Mucosa of gallbladder (tissue), 1 donor: ENCODE results near the gene GART. TPM values are rescaled to one million over a fixed set of nuclear protein-coding genes. Genes with fewer than 3 reads are reported as not detected.
A peak's percentile ranks its signal among the peaks of the same experiment; 100 is the strongest.

Experiments
- DNase-seq: peaks from one replicate; pipeline ENCODE4 v3.0.0-alpha.2; 2020; ENCODE audit warnings: low spot score
- total RNA-seq: library from RNA; stranded (reverse); gene quantifications from one replicate; pipeline ENCODE4 v1.2.1, GENCODE V29; 2021
- donor health status: DM: no; HTN: no; CAD: no.

The GART gene
- total RNA-seq, 1 donor from 2014 or later, result 51.9 TPM

DNA sequence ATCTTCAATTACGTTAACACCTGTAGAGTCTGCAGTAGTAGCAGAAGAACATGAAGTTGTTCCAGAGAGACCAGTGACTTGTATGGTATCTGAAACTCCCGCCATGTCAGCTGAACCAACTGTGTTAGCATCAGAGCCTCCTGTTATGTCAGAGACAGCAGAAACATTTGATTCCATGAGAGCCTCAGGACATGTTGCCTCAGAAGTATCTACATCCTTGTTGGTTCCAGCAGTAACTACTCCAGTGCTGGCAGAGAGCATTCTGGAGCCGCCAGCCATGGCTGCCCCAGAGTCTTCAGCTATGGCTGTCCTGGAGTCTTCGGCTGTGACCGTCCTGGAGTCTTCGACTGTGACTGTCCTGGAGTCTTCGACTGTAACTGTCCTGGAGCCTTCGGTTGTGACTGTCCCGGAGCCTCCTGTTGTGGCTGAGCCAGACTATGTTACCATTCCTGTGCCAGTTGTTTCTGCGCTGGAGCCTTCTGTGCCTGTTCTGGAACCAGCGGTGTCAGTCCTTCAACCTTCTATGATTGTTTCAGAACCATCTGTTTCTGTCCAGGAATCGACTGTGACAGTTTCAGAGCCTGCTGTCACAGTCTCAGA, 11.2 kb upstream of the GART start:
- DNase-seq, result no peak

GRCh38 chr21:33552093-33552998, 10.4 kb upstream of the GART start:
- no peak for DNase-seq

- no peak for DNase-seq
Observed at GRCh38 chr21:33551664-33552063, 9.7 kb upstream of the GART start.

- DNase-seq, result no peak
Observed at GRCh38 chr21:33550772-33551660, 9.1 kb upstream of the GART start.

GRCh38 chr21:33549848-33550771, 8.2 kb upstream of the GART start:
- no peak for DNase-seq

DNA sequence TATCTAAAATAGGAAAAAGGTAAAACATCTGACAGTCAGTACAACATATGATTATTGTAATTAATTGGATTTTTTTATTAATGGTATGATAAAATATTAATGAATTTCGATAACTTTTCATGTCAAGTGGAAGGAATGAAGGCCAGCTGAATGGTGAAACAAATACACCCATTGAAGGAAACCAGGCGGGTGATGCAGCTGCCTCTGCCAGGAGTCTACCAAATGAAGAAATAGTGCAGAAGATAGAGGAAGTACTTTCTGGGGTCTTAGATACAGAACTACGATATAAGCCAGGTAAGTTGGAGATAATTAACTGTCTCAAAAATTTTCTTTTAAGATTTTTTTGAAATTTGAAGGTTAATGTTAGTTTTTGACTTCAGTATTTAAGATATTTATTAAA, 4.2 kb upstream of the GART start:
- no peak for DNase-seq

DNA sequence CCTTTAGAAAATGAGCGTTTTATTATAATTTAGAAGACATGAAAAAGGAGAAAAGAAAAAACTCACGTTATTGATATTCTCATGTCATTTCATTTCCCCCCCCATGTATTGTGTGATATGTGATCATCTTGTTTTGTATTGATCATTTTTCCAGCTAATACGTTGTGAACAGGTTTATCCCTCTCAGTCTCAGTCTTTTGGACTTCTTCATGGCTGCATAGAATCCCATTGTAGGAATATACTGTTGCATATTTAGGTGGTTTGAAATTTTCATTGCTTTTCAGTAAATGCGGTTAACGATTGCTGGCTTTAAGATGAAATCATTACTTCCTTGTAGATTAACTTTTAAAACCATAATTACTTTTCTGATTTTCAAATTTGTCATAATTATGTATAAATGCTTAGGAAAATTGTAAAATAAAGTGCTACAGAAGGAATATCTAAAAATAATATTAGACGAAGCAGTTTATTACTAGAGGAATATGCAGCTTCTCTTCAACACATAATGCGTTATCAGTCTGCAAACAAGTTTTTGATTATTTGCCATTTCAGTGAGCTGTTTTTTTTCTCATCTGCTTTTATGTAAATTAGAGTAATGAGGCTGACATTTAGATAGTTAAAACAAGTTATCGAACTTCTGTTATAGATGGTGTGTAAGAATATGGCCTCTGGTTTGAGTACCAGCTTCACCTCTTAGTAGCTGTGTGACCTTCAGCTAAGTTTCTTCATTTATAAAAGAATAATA, 2.7 kb upstream of the GART start:
- no peak for DNase-seq

- peak; percentile 47 for DNase-seq
Observed at GRCh38 chr21:33543505-33544129, 1.7 kb upstream of the GART start.

- DNase-seq, result peak; percentile 99
Observed at GRCh38 chr21:33542640-33543504, 955 bp upstream of the GART start, which contains the start of gene SON. TSS of gene SON (plus strand) at chr21:33543038. CDS start at chr21:33543093, 55 bp downstream.

- no peak for DNase-seq
Observed at GRCh38 chr21:33541105-33541711, 709 bp downstream of the GART start.

DNA sequence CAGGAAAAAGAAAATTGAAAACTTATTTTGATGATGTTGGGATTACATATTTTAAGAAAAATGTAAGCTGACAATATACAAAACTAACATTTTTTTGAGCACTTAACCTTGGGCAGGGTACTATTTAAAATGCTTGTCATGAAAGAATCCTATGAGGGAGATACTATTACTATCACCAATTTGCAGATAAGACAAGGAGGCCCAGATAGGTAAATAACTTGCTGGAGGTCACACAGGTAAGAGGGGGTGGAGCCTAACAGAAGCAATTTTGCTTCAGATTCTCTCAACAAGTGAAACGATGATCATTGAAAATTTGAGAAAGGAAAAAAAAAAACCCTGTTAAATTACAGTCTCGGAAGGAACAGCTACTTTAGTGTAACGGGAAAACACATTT, 1.2 kb downstream of the GART start:
- DNase-seq, result no peak

DNA sequence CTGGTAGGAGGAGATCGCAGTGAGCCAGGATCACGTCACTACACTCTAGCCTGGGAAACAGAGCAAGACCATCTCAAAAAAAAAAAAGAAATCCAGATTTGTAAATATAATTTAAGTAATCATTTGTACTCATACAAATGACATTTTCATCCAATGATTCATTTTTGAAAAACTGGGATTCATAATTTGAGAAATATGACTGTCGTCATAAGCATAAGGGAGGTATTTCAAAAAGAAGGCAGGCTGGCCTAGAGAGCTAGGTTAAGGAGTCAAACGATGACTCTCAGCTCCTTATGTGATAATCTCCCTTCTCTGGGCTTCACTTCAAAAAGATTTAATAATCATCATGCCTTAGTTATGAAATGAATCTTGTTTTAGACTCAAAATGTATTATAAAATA, 2.3 kb downstream of the GART start:
- no peak for DNase-seq

GRCh38 chr21:33537212-33537611, 4.7 kb downstream of the GART start:
- no peak for DNase-seq

DNA sequence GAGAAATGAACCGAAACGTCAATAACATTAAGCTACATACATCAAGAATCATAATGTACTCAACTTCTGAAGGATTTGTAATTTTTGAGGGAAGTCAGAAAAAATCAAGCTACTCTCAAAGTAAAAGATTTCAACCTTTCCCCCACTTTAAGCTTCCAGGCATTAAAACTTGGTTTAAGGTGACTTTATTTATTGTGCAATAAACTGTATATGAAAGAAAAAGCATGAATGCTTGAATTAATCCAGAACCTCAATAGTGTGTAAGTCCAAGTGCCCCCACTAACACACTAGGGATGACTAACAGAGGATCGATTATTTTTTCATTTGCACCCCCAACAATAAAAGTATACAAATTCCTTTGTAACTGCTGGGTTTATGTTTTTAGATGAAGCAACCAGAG, 10.9 kb downstream of the GART start:
- no peak for DNase-seq

DNA sequence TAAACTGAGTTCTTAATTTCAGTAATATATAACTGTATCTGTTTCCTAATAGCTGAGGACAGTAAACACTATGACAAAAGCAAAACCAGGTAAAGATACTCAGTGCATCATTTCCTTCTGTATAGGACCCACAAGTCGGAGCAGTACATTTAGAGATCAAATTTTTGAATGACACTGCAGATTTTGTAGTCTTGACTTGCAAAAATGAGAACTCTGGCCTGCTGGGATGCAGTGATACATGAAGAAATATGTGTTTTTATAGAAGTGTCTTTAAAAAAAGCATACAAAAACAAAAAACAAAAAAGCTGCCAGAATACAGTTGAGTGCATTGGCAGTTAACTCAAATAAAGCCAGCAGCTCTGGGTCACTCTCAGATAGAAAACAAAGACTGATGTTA, 19.0 kb downstream of the GART start:
- no peak for DNase-seq

- DNase-seq, result no peak
Observed at GRCh38 chr21:33522297-33522952, 19.5 kb downstream of the GART start.

GRCh38 chr21:33518899-33519298, 23.0 kb downstream of the GART start:
- DNase-seq, result no peak

DNA sequence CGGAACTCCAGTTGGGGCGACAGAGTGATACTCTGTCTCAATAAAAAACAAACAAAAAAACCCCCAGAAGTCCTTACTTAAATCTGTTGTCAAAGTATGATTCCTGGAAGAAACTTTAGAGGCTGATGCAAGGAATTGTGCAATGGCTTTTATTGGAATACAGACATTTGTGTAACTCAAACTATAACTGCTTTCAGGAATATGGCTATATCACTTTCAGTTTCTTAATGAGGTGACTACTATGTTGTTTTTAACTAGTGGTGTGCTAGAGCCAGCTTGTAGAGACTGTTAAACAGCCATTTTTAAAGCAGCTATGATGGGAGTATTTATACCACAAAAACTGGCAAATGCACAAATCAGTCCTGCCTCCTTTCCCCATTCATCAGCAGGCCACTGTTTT, 27.7 kb downstream of the GART start:
- DNase-seq, result no peak
